Heart left ventricle (tissue), 13 donors: ENCODE results near the gene NBL1.

Source experiments
- POLR2A ChIP-seq, 2 donors: fragments of 450-650 bp; IDR thresholded peaks; one replicate each; pipeline ENCODE4 v1.6.1; 2017; ENCODE audit warnings: antibody characterized with exemption in 2 of 2, mild to moderate bottlenecking in 2 of 2, moderate library complexity in 2 of 2
- TF ChIP-seq, protein P1 (sequence below), 12 donors: fragments of 200-600 bp; sonication (generic) in 4 of 12; IDR thresholded peaks; one replicate each; pipeline versions ENCODE4 v1.5.0 to v1.8.0; 2018 to 2022; ENCODE audit warnings: antibody characterized with exemption in 12 of 12, mild to moderate bottlenecking in 5 of 12
- donor health status: ischemic (EF 13 %, LVEDD 7.1; RV severe dilation, severe dysfunction).
- donor health status: DM: no; HTN: yes; CAD: no.
- donor health status: DM: no; HTN: no; CAD: no.
- donor health status: ischemic (EF 25% LVEDD 6.9; RV normal size, moderate dysfunction).
- donor health status: ischemic (EF 25% LVEDD 5.7; RV mildly dilated, moderate dysfunction).
- donor health status: ischemic (EF 35%, LVEDD 5.7; RV mildly dilated, moderate dysfunction).
- donor health status: nonischemic (EF 11% LVEDD 7.7; RV severe dilation, severe dysfunction).
- donor health status: DM: yes; HTN: yes; CAD: no.
- donor health status: PGD.
- donor health status: ischemic (EF 29% LVEDD 5.4; RV normal size, mild dysfunction).
- donor health status: nonischemic (EF 23%, LVEDD 6.1; RV moderate dilation, normal function).

DNA sequence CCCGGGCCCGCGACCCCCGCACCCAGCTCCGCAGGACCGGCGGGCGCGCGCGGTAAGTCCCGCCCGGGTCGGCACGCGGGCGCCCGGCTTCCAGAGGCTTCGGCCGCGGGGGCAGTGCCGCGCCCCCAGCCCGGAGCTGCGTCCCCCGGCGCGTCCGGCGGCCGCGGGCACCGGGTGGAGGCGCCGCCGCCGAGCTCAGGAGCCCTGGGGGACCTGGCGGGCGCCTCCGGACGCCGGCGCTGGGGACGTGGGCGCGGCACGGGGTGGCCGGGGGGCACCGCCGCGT lies 227 bp downstream of the NBL1 start:
- TF ChIP-seq, protein P1, sequence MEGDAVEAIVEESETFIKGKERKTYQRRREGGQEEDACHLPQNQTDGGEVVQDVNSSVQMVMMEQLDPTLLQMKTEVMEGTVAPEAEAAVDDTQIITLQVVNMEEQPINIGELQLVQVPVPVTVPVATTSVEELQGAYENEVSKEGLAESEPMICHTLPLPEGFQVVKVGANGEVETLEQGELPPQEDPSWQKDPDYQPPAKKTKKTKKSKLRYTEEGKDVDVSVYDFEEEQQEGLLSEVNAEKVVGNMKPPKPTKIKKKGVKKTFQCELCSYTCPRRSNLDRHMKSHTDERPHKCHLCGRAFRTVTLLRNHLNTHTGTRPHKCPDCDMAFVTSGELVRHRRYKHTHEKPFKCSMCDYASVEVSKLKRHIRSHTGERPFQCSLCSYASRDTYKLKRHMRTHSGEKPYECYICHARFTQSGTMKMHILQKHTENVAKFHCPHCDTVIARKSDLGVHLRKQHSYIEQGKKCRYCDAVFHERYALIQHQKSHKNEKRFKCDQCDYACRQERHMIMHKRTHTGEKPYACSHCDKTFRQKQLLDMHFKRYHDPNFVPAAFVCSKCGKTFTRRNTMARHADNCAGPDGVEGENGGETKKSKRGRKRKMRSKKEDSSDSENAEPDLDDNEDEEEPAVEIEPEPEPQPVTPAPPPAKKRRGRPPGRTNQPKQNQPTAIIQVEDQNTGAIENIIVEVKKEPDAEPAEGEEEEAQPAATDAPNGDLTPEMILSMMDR (IDR thresholded peaks at IDR 0.05): no peak
- TF ChIP-seq POLR2A (IDR thresholded peaks at IDR 0.05): no peak
